B cell (primary cell): ENCODE data around the gene COQ6. TPM values are rescaled to one million over a fixed set of nuclear protein-coding genes. Genes with fewer than 3 reads are reported as not detected.

Experiments used
- ATAC-seq: fragments of 200-7000 bp; cut with Tn5 transposase; one replicate; pipeline ENCODE4 v1.10.0; 2021; ENCODE audit warnings: low read depth, mild to moderate bottlenecking, moderate number of reproducible peaks, moderate library complexity
- CTCF ChIA-PET: fragments of 350-600 bp; sonication (Branson Sonifier 250); formaldehyde crosslinking; loops from one replicate; lab custom pipeline; 2021; ENCODE audit warnings: antibody characterized with exemption, inconsistent platforms; lab: Charles Lee
- POLR2A ChIA-PET: fragments of 350-600 bp; sonication (Branson Sonifier 250); formaldehyde crosslinking; loops from one replicate; lab custom pipeline; 2021; ENCODE audit warnings: antibody characterized with exemption; lab: Charles Lee
- DNase-seq: peaks from one replicate; pipeline ENCODE4 v3.0.0; 2013
- H2AFZ ChIP-seq: 2 replicates; pipeline ENCODE4 v1.6.1; 2012; ENCODE audit warnings: mild to moderate bottlenecking, low read depth, low read length; ENCODE audit not compliant: insufficient read depth, poor library complexity, severe bottlenecking
- H3K27ac ChIP-seq, 2 donors: 1 replicate in 1 of 2; 2 replicates in 1 of 2; pipeline ENCODE4 v1.5.1; 2012 to 2013; ENCODE audit warnings: low read length in 2 of 2, mild to moderate bottlenecking in 2 of 2, moderate library complexity in 1 of 2
- H3K27me3 ChIP-seq, 4 experiments: fragments of 200-600 bp in 1 of 4; sonication (generic) in 1 of 4; replicated peaks in 1 of 4; 1 replicate in 2 of 4; 2 replicates in 2 of 4; pipeline versions ENCODE4 v1.6.1 to v1.7.0; 2013 to 2016; ENCODE audit warnings: low read length in 3 of 4, mild to moderate bottlenecking in 2 of 4, mixed read lengths in 1 of 4, moderate library complexity in 1 of 4; ENCODE audit not compliant: insufficient read depth in 4 of 4, control insufficient read depth in 3 of 4; ENCODE audit errors: control extremely low read depth in 1 of 4
- H3K36me3 ChIP-seq, 2 experiments: replicated peaks in 1 of 2; 1 replicate in 1 of 2; 2 replicates in 1 of 2; pipeline versions ENCODE4 v1.6.1 to v1.7.1; 2013; ENCODE audit warnings: low read length in 1 of 2; ENCODE audit not compliant: insufficient read depth in 2 of 2, control insufficient read depth in 1 of 2; ENCODE audit errors: control extremely low read depth in 1 of 2, extremely low read depth in 1 of 2
- H3K4me1 ChIP-seq, 2 donors: fragments of 200-600 bp in 1 of 2; sonication (generic) in 1 of 2; 1 replicate in 1 of 2; 2 replicates in 1 of 2; pipeline versions ENCODE4 v1.5.1 to v1.6.1; 2013 to 2017; ENCODE audit warnings: low read length in 2 of 2; ENCODE audit not compliant: control insufficient read depth in 2 of 2, insufficient read depth in 2 of 2
- H3K4me2 ChIP-seq: replicated peaks from 2 replicates; pipeline ENCODE3; 2012; ENCODE audit warnings: mild to moderate bottlenecking, low read depth, low read length; ENCODE audit not compliant: poor library complexity, severe bottlenecking
- H3K4me3 ChIP-seq, 5 experiments: fragments of 200-600 bp in 1 of 5; sonication (generic) in 1 of 5; 1 replicate in 3 of 5; 2 replicates in 2 of 5; pipeline versions ENCODE4 v1.5.1 to v1.7.0; 2011 to 2016; ENCODE audit warnings: low read length in 4 of 5, mild to moderate bottlenecking in 4 of 5, low read depth in 2 of 5, control low read depth in 1 of 5, moderate library complexity in 1 of 5; ENCODE audit not compliant: insufficient read depth in 1 of 5; ENCODE audit errors: control extremely low read depth in 1 of 5, extremely low read depth in 1 of 5
- H3K79me2 ChIP-seq: fragments of 200-600 bp; sonication (generic); one replicate; pipeline ENCODE4 v1.6.0; 2016; ENCODE audit warnings: low read length; ENCODE audit not compliant: control insufficient read depth, insufficient read depth
- H3K9ac ChIP-seq: fragments of 200-600 bp; sonication (generic); 2 replicates; pipeline ENCODE4 v1.6.1; 2017; ENCODE audit warnings: mild to moderate bottlenecking, low read length, moderate library complexity
- H3K9me3 ChIP-seq, 3 donors: one replicate each; pipeline versions ENCODE4 v1.6.1 to v1.7.1; 2013; ENCODE audit warnings: low read length in 2 of 3; ENCODE audit not compliant: control insufficient read depth in 2 of 3, insufficient read depth in 1 of 3; ENCODE audit errors: control extremely low read depth in 1 of 3
- H4K20me1 ChIP-seq: 2 replicates; pipeline ENCODE4 v1.6.0; 2012; ENCODE audit warnings: mild to moderate bottlenecking, low read length; ENCODE audit not compliant: insufficient read depth, control insufficient read depth, poor library complexity, severe bottlenecking
- H3K27ac Mint-ChIP-seq: one replicate; pipeline ENCODE4 v1.8.0; 2021; ENCODE audit warnings: mixed read lengths
- H3K27me3 Mint-ChIP-seq: one replicate; pipeline ENCODE4 v1.8.0; 2021; ENCODE audit warnings: mixed read lengths
- H3K4me1 Mint-ChIP-seq: one replicate; pipeline ENCODE4 v1.8.0; 2021; ENCODE audit warnings: mixed read lengths
- H3K4me3 Mint-ChIP-seq: one replicate; pipeline ENCODE4 v1.8.0; 2021; ENCODE audit warnings: mixed read lengths
- H3K9me3 Mint-ChIP-seq: one replicate; pipeline ENCODE4 v1.8.0; 2022; ENCODE audit warnings: mixed read lengths; ENCODE audit not compliant: insufficient read depth
- CTCF ChIP-seq: fragments of 200-600 bp; IDR thresholded peaks from one replicate; pipeline ENCODE4 v1.8.0; 2022; ENCODE audit warnings: antibody characterized with exemption, mild to moderate bottlenecking
- EZH2 ChIP-seq: IDR thresholded peaks from 2 replicates; pipeline ENCODE4 v1.6.1; 2012; ENCODE audit warnings: borderline replicate concordance, low read depth, mild to moderate bottlenecking, moderate library complexity, low read length; ENCODE audit not compliant: insufficient read depth, poor library complexity, severe bottlenecking
- WGBS: methylation state at CpG from one replicate; pipeline ENCODE4 v1.1.5; 2013; ENCODE audit warnings: missing lambda C conversion rate; ENCODE audit not compliant: insufficient coverage; 5-methylcytosine and 5-hydroxymethylcytosine counted together
- intact Hi-C: fragments of 100-400 bp; cut with micrococcal nuclease; formaldehyde crosslinking; loops from one replicate; pipeline ENCODE4 v1.10.0; 2022
- polyA plus RNA-seq: library from polyadenylated mRNA; depleted of rRNA; stranded (reverse); fragments of >200 nt; gene quantifications from 2 replicates; pipeline ENCODE4 v1.2.3, GENCODE V29; 2012
- total RNA-seq, 2 donors: library from RNA; stranded (reverse); fragments of 120-200 nt in 1 of 2; gene quantifications; 1 replicate in 1 of 2; 2 replicates in 1 of 2; pipeline versions ENCODE4 v1.2.3 to v1.2.4, GENCODE V29; 2013 to 2022

COQ6 gene
- total and polyA plus RNA-seq, 2 donors (not counting 1 experiment from before 2014, with no cell fraction given), result 38.2 to 38.4 TPM

DNA sequence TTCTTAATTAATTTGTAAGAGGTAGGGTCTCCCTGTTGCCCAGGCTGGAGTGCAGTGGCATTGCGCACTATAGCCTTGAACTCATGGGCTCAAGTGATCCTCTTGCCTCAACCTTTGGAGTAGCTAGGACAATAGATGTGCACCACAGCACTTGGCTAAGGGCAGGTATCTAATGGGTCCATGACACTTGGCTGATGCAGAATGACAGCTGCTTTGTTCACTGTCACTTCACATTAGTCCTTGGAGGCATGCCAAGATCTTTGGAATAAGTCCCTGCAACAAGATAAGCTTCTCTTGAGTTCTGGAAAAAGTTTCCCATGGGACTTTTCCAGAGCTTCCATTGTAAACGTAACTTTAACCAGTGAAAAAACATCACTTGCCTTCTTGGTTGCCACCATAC is 23.4 kb downstream of the COQ6 start:
- no peak overlapping the region for H2AFZ ChIP-seq
- Mint-ChIP-seq H3K4me1 (no peaks in the 10 kb centered on the region), H3K27me3 (no peaks in the 10 kb centered on the region), H3K27ac (no peak overlapping the region), H3K4me3 (no peak overlapping the region), H3K9me3 (no peaks in the 10 kb centered on the region)
- H3K27me3 ChIP-seq, result no peaks in the 10 kb centered on the region
- H3K9me3 ChIP-seq, result no peaks in the 10 kb centered on the region
- TF ChIP-seq EZH2 (no peak), CTCF (no peak)
- intact Hi-C loops, result no loop called here
- H4K20me1 ChIP-seq, result no peaks in the 10 kb centered on the region
- POLR2A ChIA-PET, result no interaction called here
- WGBS, result 100% methylated on average over 2 of the region's 2 CpGs
- CTCF ChIA-PET, result no interaction called here
- DNase-seq (no peak), ATAC-seq (no peak)
- no peak overlapping the region for H3K4me3 ChIP-seq
- no peak overlapping the region for H3K27ac ChIP-seq
- H3K4me1 ChIP-seq, result no peaks in the 10 kb centered on the region
- no peak overlapping the region for H3K4me2 ChIP-seq
- H3K79me2 ChIP-seq, result no peaks in the 10 kb centered on the region
- peaks cover 2 to 22% of the 10 kb centered on the region in 2 experiments for H3K36me3 ChIP-seq
- no peak overlapping the region for H3K9ac ChIP-seq

DNA sequence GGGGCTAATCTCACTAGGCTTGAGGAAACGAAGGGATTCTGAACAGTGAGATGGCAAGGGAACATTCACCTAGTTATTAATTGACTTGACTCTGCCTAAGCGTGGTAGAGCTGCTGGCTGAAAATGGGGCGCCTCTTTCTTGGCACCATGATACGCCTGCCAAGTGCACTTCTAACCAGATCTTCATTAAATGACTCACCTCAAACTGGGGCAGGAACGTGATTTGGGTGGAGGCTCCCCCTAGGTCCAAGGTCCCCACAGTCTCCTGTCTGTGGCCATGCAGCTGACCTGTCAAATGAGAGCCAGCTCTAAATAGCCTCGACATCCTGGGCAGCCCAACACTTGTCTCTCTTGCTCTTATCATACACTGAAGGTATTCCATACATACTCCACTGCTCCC is 26.0 kb downstream of the COQ6 start:
- no peak overlapping the region for H2AFZ ChIP-seq
- no peak overlapping the region for H3K4me2 ChIP-seq
- H4K20me1 ChIP-seq, result no peaks in the 10 kb centered on the region
- Mint-ChIP-seq H3K4me3 (no peak overlapping the region), H3K27ac (no peak overlapping the region), H3K27me3 (no peaks in the 10 kb centered on the region), H3K4me1 (no peaks in the 10 kb centered on the region), H3K9me3 (no peaks in the 10 kb centered on the region)
- H3K27ac ChIP-seq, result no peak overlapping the region
- H3K79me2 ChIP-seq, result no peaks in the 10 kb centered on the region
- no peaks in the 10 kb centered on the region for H3K9me3 ChIP-seq
- POLR2A ChIA-PET, result no interaction called here
- WGBS, result 78% methylated on average over 5 of the region's 6 CpGs
- no peak for DNase-seq
- H3K4me1 ChIP-seq, result no peaks in the 10 kb centered on the region
- peaks cover 0 to 10% of the 10 kb centered on the region in 2 experiments for H3K36me3 ChIP-seq
- no peaks in the 10 kb centered on the region for H3K27me3 ChIP-seq
- H3K4me3 ChIP-seq, result no peak overlapping the region
- no peak for ATAC-seq
- H3K9ac ChIP-seq, result no peak overlapping the region
- TF ChIP-seq CTCF (no peak), EZH2 (no peak)
- CTCF ChIA-PET, result no interaction called here
- intact Hi-C loops, result no loop called here
